Naive thymus-derived CD4-positive, alpha-beta T cell (primary cell): ENCODE data around the gene ANAPC4. TPM values are rescaled to one million over a fixed set of nuclear protein-coding genes. Genes with fewer than 3 reads are reported as not detected.

Experiments used
- ATAC-seq: fragments of 150-1000 bp; cut with Tn5 transposase; 2 replicates; pipeline ENCODE4 v1.10.0; 2021; ENCODE audit warnings: mild to moderate bottlenecking, moderate library complexity
- CTCF ChIA-PET: fragments of 350-600 bp; sonication (Branson Sonifier 250); formaldehyde crosslinking; loops from one replicate; lab custom pipeline; 2021; ENCODE audit warnings: antibody characterized with exemption; lab: Charles Lee
- POLR2A ChIA-PET: fragments of 350-600 bp; sonication (Branson Sonifier 250); formaldehyde crosslinking; loops from one replicate; lab custom pipeline; 2021; ENCODE audit warnings: antibody characterized with exemption, inconsistent platforms; lab: Charles Lee
- DNase-seq, 9 donors: peaks; one replicate each; pipeline versions ENCODE4 v3.0.0 to v3.0.0-alpha.2; 2020 to 2022; ENCODE audit warnings: mixed read lengths in 1 of 9
- H3K27ac ChIP-seq: one replicate; pipeline ENCODE4 v1.7.0; 2013; ENCODE audit warnings: mild to moderate bottlenecking, low read depth, low read length, moderate library complexity
- H3K27me3 ChIP-seq, 2 donors: one replicate each; pipeline ENCODE4 v1.7.0; 2013; ENCODE audit warnings: low read length in 2 of 2, mild to moderate bottlenecking in 2 of 2, moderate library complexity in 2 of 2; ENCODE audit not compliant: control insufficient read depth in 2 of 2, insufficient read depth in 2 of 2
- H3K36me3 ChIP-seq, 3 experiments: 1 replicate in 2 of 3; 2 replicates in 1 of 3; pipeline ENCODE4 v1.7.0; 2013; ENCODE audit warnings: low read length in 3 of 3, mild to moderate bottlenecking in 3 of 3, moderate library complexity in 1 of 3; ENCODE audit not compliant: insufficient read depth in 3 of 3, control insufficient read depth in 2 of 3
- H3K4me1 ChIP-seq, 2 donors: one replicate each; pipeline ENCODE4 v1.7.0; 2013; ENCODE audit warnings: low read length in 2 of 2, mild to moderate bottlenecking in 2 of 2, moderate library complexity in 1 of 2; ENCODE audit not compliant: control insufficient read depth in 2 of 2, insufficient read depth in 2 of 2
- H3K4me3 ChIP-seq: 2 replicates; pipeline ENCODE4 v1.7.0; 2013; ENCODE audit warnings: mild to moderate bottlenecking, low read length
- H3K9me3 ChIP-seq, 3 experiments: 1 replicate in 2 of 3; 2 replicates in 1 of 3; pipeline ENCODE4 v1.7.0; 2013; ENCODE audit warnings: low read length in 3 of 3; ENCODE audit not compliant: control insufficient read depth in 2 of 3
- H3K27ac Mint-ChIP-seq, 9 donors: one replicate each; pipeline ENCODE4 v1.8.0; 2020 to 2022; ENCODE audit warnings: mixed read lengths in 9 of 9, mild to moderate bottlenecking in 8 of 9, moderate library complexity in 5 of 9, inconsistent platforms in 2 of 9
- H3K27me3 Mint-ChIP-seq, 5 donors: one replicate each; pipeline ENCODE4 v1.8.0; 2021 to 2022; ENCODE audit warnings: mixed read lengths in 5 of 5, mild to moderate bottlenecking in 1 of 5
- H3K36me3 Mint-ChIP-seq, 5 donors: one replicate each; pipeline ENCODE4 v1.8.0; 2020 to 2022; ENCODE audit warnings: mixed read lengths in 5 of 5, mild to moderate bottlenecking in 3 of 5, inconsistent platforms in 1 of 5
- H3K4me1 Mint-ChIP-seq, 7 donors: one replicate each; pipeline ENCODE4 v1.8.0; 2020 to 2022; ENCODE audit warnings: mixed read lengths in 7 of 7, mild to moderate bottlenecking in 3 of 7, inconsistent platforms in 1 of 7
- H3K4me3 Mint-ChIP-seq, 10 donors: one replicate each; pipeline ENCODE4 v1.8.0; 2020 to 2022; ENCODE audit warnings: mild to moderate bottlenecking in 10 of 10, mixed read lengths in 10 of 10, moderate library complexity in 6 of 10, inconsistent platforms in 2 of 10
- H3K9me3 Mint-ChIP-seq, 11 donors: one replicate each; pipeline ENCODE4 v1.8.0; 2020 to 2022; ENCODE audit warnings: mixed read lengths in 11 of 11, mild to moderate bottlenecking in 4 of 11, inconsistent platforms in 1 of 11, moderate library complexity in 1 of 11
- intact Hi-C, 2 donors: fragments of 100-400 bp; cut with micrococcal nuclease; formaldehyde crosslinking; loops; one replicate each; pipeline ENCODE4 v1.15.1; 2023
- polyA plus RNA-seq, 2 donors: library from polyadenylated mRNA; unstranded; fragments of 300-500 nt; fragmentation: Illumina TruSeq; gene quantifications; one replicate each; pipeline ENCODE4 v1.2.3, GENCODE V29; 2021
- total RNA-seq, 6 experiments: library from RNA in 5 of 6; stranded (reverse) in 5 of 6; gene quantifications; 1 replicate in 5 of 6; 2 replicates in 1 of 6; pipeline ENCODE4 v1.2.3 and lab custom pipeline; 2021 to 2026

Gene ANAPC4
- total and polyA plus RNA-seq, 7 experiments from 2014 or later: 19.0 to 55.3 (median 49.9) TPM

GRCh38 chr4:25439918-25440477 is 62.9 kb downstream of the ANAPC4 start:
- no peaks in the 10 kb centered on the region for H3K4me1 ChIP-seq
- Mint-ChIP-seq H3K27me3 (no peaks in the 10 kb centered on the region), H3K9me3 (peaks cover 0 to 18% (median 7%) of the 10 kb centered on the region in 11 donors), H3K4me3 (no peak overlapping the region), H3K36me3 (peaks cover 0 to 7% (median 6%) of the 10 kb centered on the region in 5 donors), H3K27ac (no peak overlapping the region), H3K4me1 (peaks cover 0 to 7% (median 0%) of the 10 kb centered on the region in 7 donors)
- ATAC-seq (peak; percentile 72), DNase-seq (peak in 7 of 9 donors; percentile 18 to 44 (median 27))
- H3K9me3 ChIP-seq: peaks cover 0 to 6% (median 0%) of the 10 kb centered on the region in 3 experiments
- CTCF ChIA-PET: interaction anchor here (0.7 kb wide), 1 partner anchor 86 kb away, joined by 3 read pairs; no protein-coding TSS in a partner anchor
- H3K36me3 ChIP-seq: no peaks in the 10 kb centered on the region
- intact Hi-C loops: no loop called here
- POLR2A ChIA-PET: no interaction called here
- no peak overlapping the region for H3K4me3 ChIP-seq
- H3K27me3 ChIP-seq: no peaks in the 10 kb centered on the region
- no peak overlapping the region for H3K27ac ChIP-seq

DNA sequence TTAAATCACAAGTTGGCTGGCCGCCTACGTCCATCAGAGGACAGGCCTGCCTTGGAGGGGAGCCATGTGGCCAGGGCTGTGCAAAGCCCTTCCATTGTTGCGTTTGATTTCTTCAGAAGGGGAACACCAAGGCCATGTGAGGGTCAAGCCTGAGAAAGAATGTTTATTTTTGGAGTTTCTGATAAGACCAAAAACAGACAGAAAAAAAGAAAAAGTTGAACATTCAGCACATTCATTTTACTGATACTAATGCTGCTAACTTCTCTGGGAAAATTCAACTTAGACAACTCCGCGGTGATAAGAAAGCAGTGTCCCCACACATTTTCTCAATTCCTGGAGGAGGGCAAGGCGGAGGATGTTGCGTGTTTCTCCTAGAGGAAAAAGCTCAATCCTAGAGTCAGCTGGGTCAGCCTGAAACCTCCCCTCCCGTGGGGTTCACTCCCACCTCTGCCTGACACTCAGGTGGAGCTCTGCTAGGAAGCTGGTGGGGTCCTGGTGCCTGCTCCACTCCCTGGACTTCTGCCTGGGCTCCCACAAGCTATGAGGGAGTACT is 63.5 kb downstream of the ANAPC4 start:
- H3K27me3 ChIP-seq: no peaks in the 10 kb centered on the region
- peaks cover 0 to 3% (median 0%) of the 10 kb centered on the region in 3 experiments for H3K36me3 ChIP-seq
- H3K27ac Mint-ChIP-seq: no peak overlapping the region
- no peak overlapping the region for H3K4me3 ChIP-seq
- H3K4me1 ChIP-seq: no peaks in the 10 kb centered on the region
- peaks cover 0 to 7% (median 6%) of the 10 kb centered on the region in 5 donors for H3K36me3 Mint-ChIP-seq
- peaks cover 0 to 7% (median 0%) of the 10 kb centered on the region in 7 donors for H3K4me1 Mint-ChIP-seq
- intact Hi-C loops: no loop called here
- CTCF ChIA-PET: no interaction called here
- H3K9me3 Mint-ChIP-seq: peaks cover 0 to 18% (median 7%) of the 10 kb centered on the region in 11 donors
- no peaks in the 10 kb centered on the region for H3K27me3 Mint-ChIP-seq
- H3K4me3 Mint-ChIP-seq: no peak overlapping the region
- H3K27ac ChIP-seq: no peak overlapping the region
- ATAC-seq: no peak
- no peak for DNase-seq
- H3K9me3 ChIP-seq: peaks cover 0 to 6% (median 0%) of the 10 kb centered on the region in 3 experiments
- POLR2A ChIA-PET: no interaction called here

- Histone ChIP-seq H3K4me3 (no peak overlapping the region), H3K27me3 (no peaks in the 10 kb centered on the region), H3K4me1 (no peaks in the 10 kb centered on the region), H3K27ac (no peak overlapping the region), H3K9me3 (peaks cover 0 to 6% (median 0%) of the 10 kb centered on the region in 3 experiments), H3K36me3 (peaks cover 0 to 3% (median 0%) of the 10 kb centered on the region in 3 experiments)
- no peaks in the 10 kb centered on the region for H3K27me3 Mint-ChIP-seq
- DNase-seq: no peak
- H3K4me3 Mint-ChIP-seq: no peak overlapping the region
- no peak overlapping the region for H3K27ac Mint-ChIP-seq
- intact Hi-C loops: no loop called here
- ChIA-PET POLR2A (no interaction called here), CTCF (no interaction called here)
- H3K9me3 Mint-ChIP-seq: peaks cover 0 to 18% (median 7%) of the 10 kb centered on the region in 11 donors
- no peak for ATAC-seq
- peaks cover 0 to 7% (median 0%) of the 10 kb centered on the region in 7 donors for H3K4me1 Mint-ChIP-seq
- H3K36me3 Mint-ChIP-seq: peaks cover 0 to 11% (median 6%) of the 10 kb centered on the region in 5 donors
These were observed 64.6 kb downstream of the ANAPC4 start for GRCh38 chr4:25441519-25442117.

- H3K4me3 ChIP-seq: no peak overlapping the region
- ChIA-PET POLR2A (no interaction called here), CTCF (no interaction called here)
- Mint-ChIP-seq H3K27me3 (no peaks in the 10 kb centered on the region), H3K27ac (no peak overlapping the region), H3K4me1 (peaks cover 0 to 7% (median 0%) of the 10 kb centered on the region in 7 donors), H3K36me3 (peaks cover 0 to 11% (median 6%) of the 10 kb centered on the region in 5 donors), H3K4me3 (no peak overlapping the region), H3K9me3 (peaks cover 0 to 18% (median 7%) of the 10 kb centered on the region in 11 donors)
- no peaks in the 10 kb centered on the region for H3K27me3 ChIP-seq
- intact Hi-C loops: no loop called here
- DNase-seq (no peak), ATAC-seq (no peak)
- peaks cover 0 to 6% (median 0%) of the 10 kb centered on the region in 3 experiments for H3K9me3 ChIP-seq
- H3K36me3 ChIP-seq: peaks cover 0 to 3% (median 0%) of the 10 kb centered on the region in 3 experiments
- no peaks in the 10 kb centered on the region for H3K4me1 ChIP-seq
- H3K27ac ChIP-seq: no peak overlapping the region
These were observed 65.8 kb downstream of the ANAPC4 start for GRCh38 chr4:25442863-25443307.

- H3K27ac Mint-ChIP-seq: no peak overlapping the region
- CTCF ChIA-PET: no interaction called here
These were observed 66.8 kb downstream of the ANAPC4 start for GRCh38 chr4:25443851-25444250.

GRCh38 chr4:25446611-25447010 is 69.5 kb downstream of the ANAPC4 start:
- peaks cover 0 to 5% (median 0%) of the 10 kb centered on the region in 5 donors for H3K36me3 Mint-ChIP-seq
- intact Hi-C loops: no loop called here
- POLR2A ChIA-PET: no interaction called here

More at GRCh38 chr4:25443851-25444250, 66.8 kb downstream of the ANAPC4 start:
- POLR2A ChIA-PET: no interaction called here
- intact Hi-C loops: no loop called here
- Histone ChIP-seq H3K9me3 (peaks cover 0 to 4% (median 0%) of the 10 kb centered on the region in 3 experiments), H3K27me3 (no peaks in the 10 kb centered on the region), H3K4me1 (no peaks in the 10 kb centered on the region), H3K36me3 (peaks cover 0 to 3% (median 0%) of the 10 kb centered on the region in 3 experiments), H3K4me3 (no peak overlapping the region), H3K27ac (no peak overlapping the region)
- Mint-ChIP-seq H3K4me1 (peaks cover 0 to 7% (median 0%) of the 10 kb centered on the region in 7 donors), H3K9me3 (peaks cover 0 to 11% (median 6%) of the 10 kb centered on the region in 11 donors), H3K27me3 (no peaks in the 10 kb centered on the region), H3K36me3 (peaks cover 0 to 7% (median 4%) of the 10 kb centered on the region in 5 donors), H3K4me3 (no peak overlapping the region)
- ATAC-seq (no peak), DNase-seq (no peak)

More at GRCh38 chr4:25446611-25447010, 69.5 kb downstream of the ANAPC4 start:
- no peak for ATAC-seq
- CTCF ChIA-PET: no interaction called here
- no peak for DNase-seq
- Mint-ChIP-seq H3K9me3 (no peaks in the 10 kb centered on the region), H3K4me3 (no peak overlapping the region), H3K4me1 (peaks cover 0 to 4% (median 0%) of the 10 kb centered on the region in 7 donors), H3K27me3 (no peaks in the 10 kb centered on the region), H3K27ac (no peak overlapping the region)
- H3K9me3 ChIP-seq: no peaks in the 10 kb centered on the region
- no peak overlapping the region for H3K4me3 ChIP-seq
- no peaks in the 10 kb centered on the region for H3K27me3 ChIP-seq
- peaks cover 0 to 3% (median 0%) of the 10 kb centered on the region in 3 experiments for H3K36me3 ChIP-seq
- H3K27ac ChIP-seq: no peak overlapping the region
- H3K4me1 ChIP-seq: no peaks in the 10 kb centered on the region
